HepG2 (cell line): Measurements from ENCODE around the gene CHP1. TPM values are rescaled to one million over a fixed set of nuclear protein-coding genes. Genes with fewer than 3 reads are reported as not detected.
A peak's percentile ranks its signal among the peaks of the same experiment; 100 is the strongest.

ENCODE experiments used
- EEA1 ChIP-seq: sonication (generic); formaldehyde crosslinking; IDR thresholded peaks from 2 replicates; pipeline ENCODE4 v1.5.1; 2020; ENCODE audit warnings: mild to moderate bottlenecking, missing genetic modification reagents, borderline replicate concordance
- HES4 ChIP-seq: sonication (generic); formaldehyde crosslinking; IDR thresholded peaks from 2 replicates; pipeline ENCODE4 v1.9.0; 2021; ENCODE audit warnings: mild to moderate bottlenecking, missing genetic modification reagents, borderline replicate concordance
- HIVEP1 ChIP-seq: sonication (generic); formaldehyde crosslinking; IDR thresholded peaks from 2 replicates; pipeline ENCODE4 v1.4.0; 2020; ENCODE audit warnings: mild to moderate bottlenecking, missing genetic modification reagents
- KDM5B ChIP-seq: sonication (generic); formaldehyde crosslinking; IDR thresholded peaks from 2 replicates; pipeline ENCODE4 v1.4.0; 2020; ENCODE audit warnings: missing genetic modification reagents, mild to moderate bottlenecking, borderline replicate concordance
- KLF6 ChIP-seq: IDR thresholded peaks from 2 replicates; pipeline ENCODE4 v1.8.0; 2016; ENCODE audit warnings: missing biosample characterization, missing genetic modification reagents
- PAXIP1 ChIP-seq: sonication (generic); formaldehyde crosslinking; conservative IDR thresholded peaks from 2 replicates; pipeline ENCODE4 v1.4.0; 2020; ENCODE audit warnings: mild to moderate bottlenecking, missing genetic modification reagents, moderate library complexity
- TBX2 ChIP-seq: sonication (generic); formaldehyde crosslinking; IDR thresholded peaks from 2 replicates; pipeline ENCODE4 v1.5.0; 2020; ENCODE audit warnings: missing genetic modification reagents, mild to moderate bottlenecking, borderline replicate concordance
- TEAD3 ChIP-seq: optimal IDR thresholded peaks from 2 replicates; pipeline ENCODE3; 2016; ENCODE audit warnings: borderline replicate concordance
- ZBTB33 ChIP-seq: sonication (generic); formaldehyde crosslinking; IDR thresholded peaks from 2 replicates; pipeline ENCODE4 v1.4.0; 2020; ENCODE audit warnings: missing genetic modification reagents
- ZMAT5 ChIP-seq: sonication (generic); formaldehyde crosslinking; IDR thresholded peaks from 2 replicates; pipeline ENCODE4 v1.5.0; 2020; ENCODE audit warnings: mild to moderate bottlenecking, low read depth, missing genetic modification reagents, borderline replicate concordance
- ZNF414 ChIP-seq: sonication (generic); formaldehyde crosslinking; IDR thresholded peaks from 2 replicates; pipeline ENCODE4 v1.5.0; 2020; ENCODE audit warnings: missing genetic modification reagents
- ZNF713 ChIP-seq: sonication (generic); formaldehyde crosslinking; IDR thresholded peaks from 2 replicates; pipeline ENCODE4 v1.4.0; 2020; ENCODE audit warnings: mild to moderate bottlenecking, missing genetic modification reagents
- ZNF761 ChIP-seq: sonication (generic); formaldehyde crosslinking; conservative IDR thresholded peaks from 2 replicates; pipeline ENCODE4 v1.4.0; 2020; ENCODE audit warnings: mild to moderate bottlenecking, missing genetic modification reagents
- ZSCAN29 ChIP-seq: sonication (generic); formaldehyde crosslinking; conservative IDR thresholded peaks from 2 replicates; pipeline ENCODE4 v1.4.0; 2020; ENCODE audit warnings: mild to moderate bottlenecking, missing genetic modification reagents
- polyA plus RNA-seq, 8 experiments: library from polyadenylated mRNA; depleted of rRNA in 3 of 8; stranded (reverse) in 7 of 8; unstranded in 1 of 8; fragments of >200 nt; fragmentation: Illumina TruSeq in 4 of 8; extraction: Trizol in 4 of 8; gene quantifications; 2 replicates each; pipeline versions ENCODE4 v1.2.1 to v1.2.3, GENCODE V29; 2011 to 2016; ENCODE audit warnings: low read depth in 4 of 8, missing spikeins in 1 of 8, mixed read lengths in 1 of 8; ENCODE audit not compliant: insufficient read depth in 1 of 8
- total RNA-seq, 5 experiments: library from RNA; depleted of rRNA; stranded (reverse); fragments of >200 nt; fragmentation: Illumina TruSeq; extraction: Trizol; gene quantifications; 2 replicates each; pipeline ENCODE4 v1.2.3, GENCODE V29; 2016; ENCODE audit warnings: low read depth in 1 of 5
- TF ChIP-seq, protein P1 (sequence below): sonication (generic); formaldehyde crosslinking; IDR thresholded peaks from 2 replicates; pipeline ENCODE4 v1.4.0; 2020; ENCODE audit warnings: missing genetic modification reagents, borderline replicate concordance
- TF ChIP-seq, protein P2 (sequence below): sonication (generic); formaldehyde crosslinking; IDR thresholded peaks from 2 replicates; pipeline ENCODE4 v1.4.0; 2020; ENCODE audit warnings: missing genetic modification reagents

The CHP1 gene
- total and polyA plus RNA-seq, 2 of the 13 experiments (the other 11 are each of a cell fraction or from before 2014, with no cell fraction given): 49.6 to 76.4 TPM

GRCh38 chr15:41283653-41284426, 52.8 kb downstream of the CHP1 start (continued):
- TF ChIP-seq ZNF414 (no peak), ZNF761 (no peak), HES4 (CRISPR knock-in tag) (peak; percentile 80; the same call in 1 of the 2 replicates), ZSCAN29 (CRISPR knock-in tag) (no peak), TBX2 (CRISPR knock-in tag) (peak; percentile 38; the same call in 1 of the 2 replicates), EEA1 (CRISPR knock-in tag) (0 out of 2 replicates have a peak, but pooled peaks have one; percentile 26), HIVEP1 (CRISPR knock-in tag) (0 out of 2 replicates have a peak, but pooled peaks have one; percentile 48), KDM5B (peak; percentile 86; the same call in 1 of the 2 replicates), ZNF713 (CRISPR knock-in tag) (no peak), PAXIP1 (CRISPR knock-in tag) (no peak), KLF6 (CRISPR knock-in tag) (peak; percentile 77), ZMAT5 (CRISPR knock-in tag) (no peak), ZBTB33 (CRISPR knock-in tag) (no peak), TEAD3 (CRISPR knock-in tag) (peak; percentile 43)
- TF ChIP-seq, protein P1, sequence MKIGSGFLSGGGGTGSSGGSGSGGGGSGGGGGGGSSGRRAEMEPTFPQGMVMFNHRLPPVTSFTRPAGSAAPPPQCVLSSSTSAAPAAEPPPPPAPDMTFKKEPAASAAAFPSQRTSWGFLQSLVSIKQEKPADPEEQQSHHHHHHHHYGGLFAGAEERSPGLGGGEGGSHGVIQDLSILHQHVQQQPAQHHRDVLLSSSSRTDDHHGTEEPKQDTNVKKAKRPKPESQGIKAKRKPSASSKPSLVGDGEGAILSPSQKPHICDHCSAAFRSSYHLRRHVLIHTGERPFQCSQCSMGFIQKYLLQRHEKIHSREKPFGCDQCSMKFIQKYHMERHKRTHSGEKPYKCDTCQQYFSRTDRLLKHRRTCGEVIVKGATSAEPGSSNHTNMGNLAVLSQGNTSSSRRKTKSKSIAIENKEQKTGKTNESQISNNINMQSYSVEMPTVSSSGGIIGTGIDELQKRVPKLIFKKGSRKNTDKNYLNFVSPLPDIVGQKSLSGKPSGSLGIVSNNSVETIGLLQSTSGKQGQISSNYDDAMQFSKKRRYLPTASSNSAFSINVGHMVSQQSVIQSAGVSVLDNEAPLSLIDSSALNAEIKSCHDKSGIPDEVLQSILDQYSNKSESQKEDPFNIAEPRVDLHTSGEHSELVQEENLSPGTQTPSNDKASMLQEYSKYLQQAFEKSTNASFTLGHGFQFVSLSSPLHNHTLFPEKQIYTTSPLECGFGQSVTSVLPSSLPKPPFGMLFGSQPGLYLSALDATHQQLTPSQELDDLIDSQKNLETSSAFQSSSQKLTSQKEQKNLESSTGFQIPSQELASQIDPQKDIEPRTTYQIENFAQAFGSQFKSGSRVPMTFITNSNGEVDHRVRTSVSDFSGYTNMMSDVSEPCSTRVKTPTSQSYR (CRISPR knock-in tag): no peak; the same call in 1 of the 2 replicates
- TF ChIP-seq, protein P2, sequence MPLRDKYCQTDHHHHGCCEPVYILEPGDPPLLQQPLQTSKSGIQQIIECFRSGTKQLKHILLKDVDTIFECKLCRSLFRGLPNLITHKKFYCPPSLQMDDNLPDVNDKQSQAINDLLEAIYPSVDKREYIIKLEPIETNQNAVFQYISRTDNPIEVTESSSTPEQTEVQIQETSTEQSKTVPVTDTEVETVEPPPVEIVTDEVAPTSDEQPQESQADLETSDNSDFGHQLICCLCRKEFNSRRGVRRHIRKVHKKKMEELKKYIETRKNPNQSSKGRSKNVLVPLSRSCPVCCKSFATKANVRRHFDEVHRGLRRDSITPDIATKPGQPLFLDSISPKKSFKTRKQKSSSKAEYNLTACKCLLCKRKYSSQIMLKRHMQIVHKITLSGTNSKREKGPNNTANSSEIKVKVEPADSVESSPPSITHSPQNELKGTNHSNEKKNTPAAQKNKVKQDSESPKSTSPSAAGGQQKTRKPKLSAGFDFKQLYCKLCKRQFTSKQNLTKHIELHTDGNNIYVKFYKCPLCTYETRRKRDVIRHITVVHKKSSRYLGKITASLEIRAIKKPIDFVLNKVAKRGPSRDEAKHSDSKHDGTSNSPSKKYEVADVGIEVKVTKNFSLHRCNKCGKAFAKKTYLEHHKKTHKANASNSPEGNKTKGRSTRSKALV (CRISPR knock-in tag): 0 out of 2 replicates have a peak, but pooled peaks have one; percentile 5
